ENCODE measurements around the gene POGLUT2.
"Not testable (repeated sequence)": the region's sequence is repeated elsewhere in the genome, so short reads cannot be mapped to it uniquely, and the experiment has no call there.

Gene POGLUT2

DNA sequence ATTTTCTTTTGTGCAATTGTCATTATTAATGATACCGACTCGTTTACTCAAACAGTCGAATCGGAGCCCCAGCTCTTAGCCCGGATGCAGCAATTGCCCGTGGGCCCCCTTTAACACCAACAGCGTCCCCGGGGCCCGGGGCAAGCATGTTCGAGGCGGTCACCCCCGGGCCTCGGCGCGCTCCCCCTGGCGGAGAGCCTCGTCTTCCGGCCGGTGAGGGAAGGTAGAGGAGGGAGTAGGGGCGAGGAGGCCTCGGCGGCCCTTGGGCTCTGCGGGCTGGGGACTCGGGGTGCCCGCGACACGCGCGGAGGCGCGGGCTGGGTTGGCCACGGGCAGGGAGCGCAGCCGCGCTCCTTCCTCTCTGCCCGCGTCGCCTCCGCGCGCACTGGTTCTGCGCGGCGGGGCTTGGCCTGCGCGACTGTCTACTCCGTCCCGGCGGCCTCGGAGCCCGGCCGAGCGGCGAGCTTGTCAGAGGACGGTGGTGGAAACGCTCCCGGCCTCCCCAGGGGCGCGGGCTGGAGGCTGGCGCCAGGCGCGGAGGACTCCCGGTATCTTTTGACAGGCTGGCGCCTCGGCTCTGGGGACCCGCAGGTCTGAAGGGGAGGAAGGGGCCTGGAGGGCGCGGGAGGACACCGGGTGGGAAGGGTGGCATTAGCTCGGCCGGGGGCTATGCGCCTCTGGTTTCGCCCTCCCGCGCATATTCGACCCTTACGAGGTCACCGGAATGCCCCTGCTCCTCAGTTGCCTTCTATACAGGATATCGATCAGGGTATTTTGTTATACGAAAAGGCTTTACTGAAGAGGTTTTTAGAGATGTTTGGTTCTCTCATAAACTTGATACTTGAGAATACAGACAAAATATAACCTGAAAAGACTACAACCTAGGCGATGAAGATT is 1.6 kb upstream of the POGLUT2 start:
- peak; percentile 85 for DNase-seq

DNA sequence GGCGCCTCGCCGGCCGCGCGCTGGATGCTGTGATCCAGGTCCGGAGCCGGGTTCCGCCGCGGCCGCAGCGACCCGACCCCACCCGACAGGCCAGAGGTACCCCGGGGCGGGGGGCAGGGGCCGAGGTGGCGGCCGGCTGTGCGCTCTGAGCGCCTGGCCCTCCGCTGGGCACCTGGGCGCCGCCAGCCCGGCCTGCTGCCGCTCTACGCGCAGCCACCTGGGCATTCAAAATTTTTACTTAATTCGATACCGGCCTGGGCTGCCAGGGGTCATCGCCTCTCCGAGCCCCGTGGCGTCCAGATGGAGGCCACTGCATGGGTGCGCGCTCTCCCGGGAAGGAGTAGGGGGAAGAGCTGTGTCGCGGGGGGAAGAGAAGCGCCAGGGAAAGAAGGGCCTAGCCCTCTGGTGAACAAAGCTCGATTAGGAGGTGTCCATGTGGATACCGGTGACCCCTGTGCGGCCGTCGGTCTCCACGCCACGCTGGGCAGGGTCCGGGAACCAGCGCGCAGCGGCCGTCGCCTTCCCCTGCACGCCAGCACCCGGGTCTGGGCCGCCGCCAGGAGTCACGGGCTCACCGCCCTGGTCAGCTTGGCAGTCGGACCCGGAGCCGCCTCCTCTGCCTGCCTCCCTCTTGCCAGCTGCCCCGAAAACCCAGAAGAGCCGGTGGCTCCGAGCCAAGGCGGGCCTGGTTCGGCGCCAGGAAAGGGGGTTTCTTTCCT is 809 bp upstream of the POGLUT2 start:
- peak; percentile 18 for DNase-seq

DNA sequence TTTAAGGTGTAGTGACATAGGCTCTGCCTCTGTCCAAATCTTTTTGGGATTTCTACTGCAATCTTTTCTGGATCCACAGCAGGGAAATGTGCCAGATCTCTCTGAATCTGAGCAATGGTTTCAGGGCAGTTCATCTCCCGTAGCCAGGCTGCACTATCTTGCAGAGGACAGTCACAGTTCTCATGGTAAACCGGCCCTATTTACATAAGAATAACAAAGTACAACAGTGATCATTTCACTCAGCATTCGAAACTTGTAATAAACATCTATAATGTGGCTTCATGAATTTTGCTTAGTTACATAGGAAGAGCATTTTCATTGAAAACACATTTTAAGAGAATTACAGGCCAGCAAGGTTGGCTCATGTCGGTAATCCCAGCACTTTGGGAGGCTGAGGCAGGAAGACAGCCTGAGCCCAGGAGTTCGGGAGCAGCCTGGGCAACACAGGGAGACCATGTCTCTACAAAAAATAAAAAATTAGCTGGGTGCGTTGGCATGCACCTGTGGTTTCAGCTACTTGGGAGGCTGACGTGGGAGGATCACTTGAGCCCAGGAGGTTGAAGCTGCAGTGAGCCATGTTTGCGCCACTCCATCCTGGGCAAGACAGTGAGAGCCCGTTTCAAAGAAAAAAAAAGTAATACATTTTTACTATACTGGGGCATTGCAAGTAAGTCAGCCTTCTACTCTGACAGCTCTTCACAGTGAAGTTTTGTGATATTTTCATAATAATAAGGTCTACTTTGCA is 5.0 kb downstream of the POGLUT2 start:
- no peak for DNase-seq

DNA sequence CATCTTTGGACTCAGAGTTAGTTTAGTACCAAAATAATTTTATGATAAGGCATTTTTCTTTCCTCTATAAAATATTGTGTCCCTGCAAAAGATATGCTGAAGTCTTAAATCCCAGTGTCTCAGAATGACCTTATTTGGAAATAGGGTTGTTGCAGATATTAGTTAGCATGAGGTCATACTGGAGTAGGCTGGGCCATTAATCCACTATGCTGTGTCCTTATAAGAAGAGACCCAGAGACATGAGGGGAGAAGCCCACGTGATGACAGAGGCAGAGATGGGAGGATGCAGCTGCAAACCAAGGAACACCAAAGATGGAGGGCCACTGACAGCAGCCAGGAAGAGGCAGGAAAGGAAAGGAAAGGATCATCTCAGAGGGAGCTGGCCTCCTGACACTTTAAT is 6.4 kb downstream of the POGLUT2 start:
- DNase-seq, result no peak

DNA sequence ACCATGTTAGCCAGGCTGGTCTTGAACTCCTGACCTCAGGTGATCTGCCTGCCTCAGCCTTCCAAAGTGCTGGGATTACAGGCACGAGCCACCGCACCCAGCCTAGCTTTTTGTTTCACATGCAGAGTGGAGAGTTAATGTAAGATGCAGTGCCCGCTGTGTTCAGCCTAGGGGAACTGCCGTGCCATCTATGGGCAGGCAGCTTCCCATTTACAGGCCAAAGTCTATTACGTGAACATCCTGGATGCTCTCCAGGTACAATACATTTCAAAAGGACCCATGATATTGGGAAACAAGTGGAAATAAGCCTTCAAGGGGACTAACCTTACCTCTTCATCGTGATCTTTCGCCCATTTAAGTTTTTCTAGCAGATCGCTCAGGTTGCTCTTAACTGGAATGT is 10.1 kb downstream of the POGLUT2 start:
- DNase-seq, result no peak

DNA sequence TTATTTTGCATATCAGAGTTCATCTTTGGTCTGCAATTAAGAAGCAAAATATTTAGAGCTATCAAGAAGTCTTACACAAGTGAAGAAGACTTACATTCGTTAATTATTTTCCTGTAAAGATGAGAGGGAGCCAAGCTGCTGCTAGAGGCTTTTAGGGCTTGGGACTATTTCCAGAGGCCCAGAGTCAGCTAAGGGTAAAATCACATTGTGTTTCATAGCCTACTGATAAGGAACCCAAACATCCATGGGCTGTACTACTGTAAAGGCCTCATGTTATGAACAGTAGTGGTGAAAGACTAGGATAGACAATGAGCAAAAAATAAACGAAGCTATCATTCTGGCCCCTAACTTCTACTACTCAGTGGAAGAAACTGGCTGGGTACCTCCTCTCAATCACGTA is 14.3 kb downstream of the POGLUT2 start:
- DNase-seq, result no peak

DNA sequence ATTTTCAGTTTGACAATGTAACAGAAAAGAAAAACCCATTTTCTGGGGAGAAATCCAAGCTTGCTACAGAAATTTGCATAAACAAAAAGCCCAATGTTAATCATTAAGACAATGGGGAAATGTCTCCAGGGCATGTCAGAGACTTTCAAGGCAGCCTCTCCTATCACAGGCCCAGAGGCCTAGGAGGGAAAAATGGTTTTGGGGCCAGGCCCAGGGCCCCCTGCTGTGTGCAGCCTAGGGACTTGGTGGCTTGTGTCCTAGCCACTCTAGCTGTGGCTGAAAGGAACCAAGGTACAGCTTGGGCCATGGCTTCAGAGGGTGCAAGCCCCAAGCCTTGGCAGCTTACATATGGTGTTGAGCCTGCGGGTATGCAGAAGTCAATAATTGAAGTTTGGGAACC is 17.2 kb downstream of the POGLUT2 start:
- DNase-seq, result no peak

DNA sequence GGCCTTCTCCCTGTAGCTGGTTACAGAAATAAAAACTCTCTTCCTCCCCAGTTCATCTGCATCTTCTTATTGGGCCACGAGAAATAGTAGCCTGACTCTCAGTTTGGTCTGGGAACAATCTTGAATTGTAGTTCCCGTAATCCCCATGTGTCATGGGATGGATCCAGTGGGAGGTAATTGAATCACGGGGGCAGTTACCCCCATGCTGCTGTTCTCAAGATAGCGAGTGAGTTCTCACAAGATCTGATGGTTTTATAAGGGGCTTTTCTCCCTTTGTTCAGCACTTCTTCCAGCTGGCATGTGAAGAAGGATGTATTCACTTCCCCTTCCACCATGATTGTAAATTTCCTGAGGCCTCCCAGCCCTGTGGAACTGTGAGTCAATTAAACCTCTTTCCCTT is 18.1 kb downstream of the POGLUT2 start:
- DNase-seq, result not testable (repeated sequence)

DNA sequence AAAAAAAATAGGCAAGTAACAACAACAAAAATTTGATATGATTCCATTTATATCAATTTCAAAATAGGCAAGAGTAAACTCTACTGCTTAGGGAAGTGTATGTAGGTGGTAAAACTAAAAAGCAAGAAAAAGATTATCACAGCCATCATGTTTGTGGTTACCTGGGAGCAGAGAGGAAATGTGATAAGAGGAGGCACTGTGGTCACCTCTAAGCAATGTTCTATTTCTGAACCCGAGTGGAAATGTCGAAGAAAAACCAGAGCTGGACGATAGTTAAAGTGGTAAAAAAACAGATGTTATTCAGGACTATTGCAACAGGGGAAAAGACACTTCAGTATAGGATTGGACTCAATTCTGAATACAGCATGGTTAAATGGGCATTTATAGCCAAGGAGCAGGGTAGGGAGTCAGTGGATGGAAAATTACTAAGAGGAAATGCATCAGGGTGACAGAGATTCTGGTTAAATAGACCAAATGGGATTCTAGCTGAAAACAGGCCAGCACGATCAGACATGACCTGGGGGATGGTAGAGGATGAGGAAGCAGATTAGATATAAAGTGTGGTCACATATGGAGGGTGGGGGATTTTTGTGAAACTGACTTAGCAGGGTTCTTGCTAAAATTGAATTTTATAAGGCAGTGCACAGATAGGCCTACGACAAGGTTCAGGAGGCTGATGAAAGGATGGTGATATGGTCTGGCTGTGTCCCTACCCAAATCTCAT is 19.2 kb downstream of the POGLUT2 start:
- DNase-seq, result no peak

DNA sequence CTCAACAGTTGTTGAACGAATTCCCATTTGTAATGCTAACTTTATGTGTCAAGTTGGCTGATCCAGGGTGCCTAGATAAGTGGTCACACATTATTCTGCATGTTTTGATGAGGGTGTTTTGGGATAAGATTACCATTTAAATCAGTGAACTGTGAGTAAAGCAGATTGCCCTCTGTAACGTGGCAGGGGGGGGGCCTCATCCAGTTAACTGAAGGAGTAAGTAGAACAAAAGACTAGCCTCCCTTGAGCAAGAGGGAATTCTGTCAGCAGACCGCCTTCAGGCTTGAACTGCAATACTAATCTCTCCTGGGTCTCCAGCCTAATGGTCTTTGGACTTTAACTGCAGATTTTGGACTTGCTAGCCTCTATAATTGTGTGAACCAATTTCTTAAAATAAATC is 21.0 kb downstream of the POGLUT2 start:
- DNase-seq, result no peak

DNA sequence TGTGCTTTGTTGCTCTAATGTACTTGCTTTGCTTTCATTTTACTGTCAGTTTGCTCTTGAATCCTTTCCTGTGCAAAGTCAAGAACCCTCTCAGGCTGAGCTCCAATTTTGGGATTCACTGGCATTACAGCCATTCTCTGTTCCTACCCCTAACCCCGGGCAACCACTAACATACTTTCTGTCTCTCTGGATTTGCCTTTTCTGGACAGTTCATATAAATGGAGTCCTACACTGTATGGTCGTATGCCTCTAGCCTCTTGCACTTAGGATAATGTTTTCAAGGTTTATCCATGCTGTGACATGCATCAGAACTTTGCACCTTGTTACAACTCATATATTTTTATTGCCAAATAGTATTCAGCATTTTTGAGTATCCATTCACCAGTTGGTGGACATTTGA is 22.5 kb downstream of the POGLUT2 start:
- DNase-seq, result no peak

DNA sequence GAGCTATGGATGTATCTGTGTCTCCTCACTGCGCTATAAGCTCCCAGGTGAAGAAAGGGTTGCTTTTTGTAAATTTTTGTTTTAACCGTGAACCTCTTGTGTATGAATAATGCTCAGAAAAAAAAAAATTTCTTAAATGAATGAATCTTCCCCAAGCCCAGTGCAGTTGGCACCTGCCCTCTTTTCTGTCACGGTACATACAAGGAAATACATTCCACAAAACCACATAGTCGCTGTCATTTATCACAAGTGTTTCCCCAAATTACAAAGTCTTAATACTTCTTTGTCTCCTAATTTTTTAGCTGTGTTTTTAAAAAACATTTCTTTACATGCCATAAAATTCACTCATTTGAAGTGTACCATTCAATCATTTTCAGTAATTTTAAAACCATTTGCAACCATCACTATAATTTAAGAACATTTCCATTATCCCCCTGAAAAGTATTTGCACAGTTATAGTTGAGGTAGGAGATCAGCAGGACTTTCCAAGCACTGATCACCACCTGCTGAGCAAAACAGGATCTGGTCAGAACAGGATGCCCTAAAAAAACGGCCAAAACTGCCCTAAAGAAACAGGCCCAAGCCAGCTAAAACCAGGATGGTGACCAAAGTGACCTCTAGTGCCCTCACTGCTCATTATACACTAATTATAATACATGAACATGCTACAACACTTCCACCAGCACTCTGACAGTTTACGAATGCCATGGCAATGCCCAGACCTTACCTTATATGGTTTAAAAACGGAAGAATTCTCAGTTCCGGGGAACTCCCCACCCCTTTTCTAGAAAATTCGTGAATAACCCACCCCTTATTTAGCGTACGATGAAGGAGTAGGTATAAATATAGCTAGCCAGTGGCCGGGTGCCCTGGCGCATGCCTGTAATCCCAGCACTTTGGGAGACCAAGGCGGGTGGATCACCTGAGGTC is 23.9 kb downstream of the POGLUT2 start:
- no peak for DNase-seq

DNA sequence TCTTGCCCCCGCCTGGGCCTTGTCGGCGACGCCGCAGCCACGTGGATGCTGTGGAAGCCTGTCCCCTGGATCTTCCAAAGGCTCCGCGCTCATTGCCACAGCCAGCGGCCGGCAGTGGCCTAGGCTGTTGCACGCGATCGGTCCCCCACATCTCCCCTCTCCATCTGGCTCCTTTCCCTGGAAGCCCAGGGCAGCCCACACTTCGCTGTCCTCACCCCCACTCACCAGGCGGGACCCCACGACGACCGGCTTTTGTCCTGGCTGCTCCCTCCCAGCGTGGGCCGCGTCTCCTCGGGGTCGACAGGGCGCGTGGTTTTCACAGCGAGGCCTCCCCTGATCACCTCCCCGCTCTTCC is 24.6 kb downstream of the POGLUT2 start:
- no peak for DNase-seq

DNA sequence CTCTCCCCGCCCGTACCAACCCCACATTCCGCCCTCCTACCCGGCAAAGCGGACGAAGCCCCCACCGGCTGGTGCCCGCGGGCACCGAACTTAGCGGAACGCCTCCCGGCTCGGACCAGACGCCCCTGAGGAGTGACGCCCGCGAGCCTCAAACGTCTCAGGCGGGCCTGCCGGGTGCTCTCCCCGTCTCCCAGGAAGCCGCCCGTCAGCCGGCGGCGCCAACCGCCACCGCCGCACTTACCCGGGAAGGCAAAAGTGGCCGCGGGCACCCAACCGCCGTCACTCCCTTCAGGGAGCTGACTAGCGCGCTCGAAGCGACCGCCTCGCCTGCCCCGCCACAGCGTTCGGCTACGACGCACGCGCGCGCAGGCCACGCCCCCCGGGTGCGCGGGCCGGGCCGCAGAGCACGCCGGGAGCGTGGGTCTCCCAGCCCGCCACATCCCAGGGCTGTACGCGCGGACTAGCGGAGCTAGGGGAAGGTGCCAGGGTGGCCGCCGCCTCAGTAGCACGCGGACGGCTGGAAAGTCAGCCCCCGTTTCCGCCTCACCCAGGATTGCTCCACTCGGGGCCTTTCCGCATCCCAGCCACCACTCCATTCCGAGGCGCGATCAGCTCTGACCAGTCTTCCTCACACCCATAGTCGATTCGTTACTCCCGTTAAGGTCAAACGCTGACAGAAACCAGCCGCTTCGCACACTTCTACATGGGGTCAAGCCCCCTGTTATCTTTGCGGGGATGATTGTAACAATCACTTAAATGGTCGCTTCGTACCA is 25.1 kb downstream of the POGLUT2 start, which contains the start of gene TEX30:
Gene TEX30 (minus strand): TSS at position 346 of the 773 bp plus-strand sequence. CDS start 3,760 bp downstream, outside the sequence.
- peak; percentile 88 for DNase-seq

DNA sequence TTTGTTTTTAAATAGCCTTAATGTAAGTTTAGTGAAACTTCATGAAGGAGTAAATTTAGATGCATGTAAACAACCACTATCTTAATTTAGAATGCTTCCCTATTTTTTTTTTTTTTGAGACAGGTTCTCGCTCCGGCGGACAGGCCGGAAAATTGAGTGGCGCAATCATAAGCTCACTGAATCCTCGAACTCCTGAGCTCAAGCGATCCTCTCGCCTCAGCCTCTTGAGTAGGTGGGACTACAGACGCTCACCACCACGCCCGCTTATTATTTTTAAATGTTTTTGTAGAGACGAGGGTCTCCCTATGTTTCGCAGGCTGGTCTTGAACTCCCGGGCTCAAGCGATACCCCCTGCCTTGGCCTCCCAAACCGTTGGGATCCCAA is 26.7 kb downstream of the POGLUT2 start:
- no peak for DNase-seq

DNA sequence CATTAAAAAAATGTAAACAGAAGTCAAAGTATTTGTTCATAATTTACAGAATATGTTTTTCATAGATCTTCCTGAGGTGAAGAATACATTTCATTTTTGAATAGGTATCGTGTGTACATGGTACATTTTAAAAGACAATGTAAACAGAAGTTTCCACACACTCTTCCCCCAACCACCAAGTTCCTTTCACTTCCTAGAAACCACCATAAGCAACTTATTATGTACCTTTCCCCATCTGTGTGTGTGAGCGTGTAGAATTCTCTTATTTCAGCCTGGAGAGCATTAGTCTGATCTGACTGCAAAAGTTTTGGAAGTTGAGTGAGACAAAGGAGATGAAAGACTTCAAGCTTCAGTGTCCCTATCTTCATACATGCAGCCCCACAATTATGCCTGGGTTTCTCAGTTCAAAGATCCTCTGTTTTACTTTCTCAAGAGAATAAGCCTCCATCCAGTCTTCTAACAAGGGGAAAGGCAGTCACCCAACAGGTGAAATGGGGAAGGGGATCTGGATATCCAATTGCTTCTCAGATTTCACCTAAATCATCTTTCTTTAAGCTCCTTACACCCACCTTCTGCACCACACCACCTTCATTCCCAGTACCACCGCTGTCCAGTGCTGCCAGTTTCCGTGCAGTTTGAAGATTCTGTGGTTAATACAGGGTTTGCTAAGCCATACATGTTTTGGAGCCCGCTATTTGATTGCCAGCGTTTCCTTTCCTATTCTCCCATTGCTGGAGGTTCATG is 27.3 kb downstream of the POGLUT2 start:
- DNase-seq, result no peak

DNA sequence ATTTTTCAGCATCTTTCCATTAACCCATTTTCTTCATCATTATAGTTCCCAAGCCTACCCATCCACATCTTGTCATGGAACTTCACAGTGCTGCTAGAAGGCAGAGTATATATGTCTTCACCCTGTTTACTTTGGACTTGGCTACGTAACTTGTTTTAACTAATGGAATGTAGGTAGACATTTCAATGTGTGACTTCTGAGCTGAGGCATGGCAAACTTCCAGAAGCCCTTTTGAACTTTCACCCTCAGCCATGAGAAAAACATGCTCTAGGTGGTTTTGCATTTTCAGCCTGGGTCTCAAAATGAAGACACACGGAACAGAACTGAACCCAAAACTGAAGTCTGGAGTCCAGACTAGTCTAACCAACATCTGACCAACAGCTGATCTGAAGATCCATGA is 28.3 kb downstream of the POGLUT2 start:
- no peak for DNase-seq

DNA sequence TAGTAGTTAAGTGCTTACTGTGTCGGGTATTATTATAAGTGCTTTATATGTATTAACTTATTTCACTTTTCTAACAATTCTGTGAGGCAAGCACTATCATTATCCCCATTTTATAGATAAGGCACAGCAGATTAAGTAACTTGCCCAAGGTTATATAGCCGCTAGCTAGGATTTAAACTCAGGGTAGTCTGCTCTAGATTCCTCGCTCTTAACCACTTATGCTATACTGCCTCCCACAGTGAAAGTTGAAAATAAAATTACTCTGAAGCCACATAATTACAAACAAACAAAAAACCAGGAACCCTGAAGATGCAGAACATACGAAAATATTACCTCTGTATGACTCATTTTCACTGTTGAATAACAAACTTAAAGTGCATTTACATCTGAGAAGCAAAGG is 29.1 kb downstream of the POGLUT2 start:
- no peak for DNase-seq

DNA sequence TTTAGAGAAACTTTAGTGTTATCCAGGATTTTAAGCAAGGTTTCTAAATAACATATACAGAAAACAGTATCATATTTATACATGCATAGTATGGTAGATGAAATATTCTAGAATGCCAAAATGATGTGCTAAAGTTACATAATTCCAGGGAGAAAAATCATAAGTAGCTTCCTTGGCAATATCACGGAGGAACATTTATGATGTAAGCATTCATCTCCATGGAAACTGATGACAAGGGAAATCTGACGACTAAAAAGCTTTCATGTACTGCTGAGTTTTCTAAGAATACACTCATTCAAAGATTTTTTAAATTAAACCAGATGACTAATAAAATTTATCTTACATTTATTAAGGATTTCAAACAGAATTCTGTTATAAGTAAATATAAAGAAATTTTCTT is 29.9 kb downstream of the POGLUT2 start:
- DNase-seq, result no peak

DNA sequence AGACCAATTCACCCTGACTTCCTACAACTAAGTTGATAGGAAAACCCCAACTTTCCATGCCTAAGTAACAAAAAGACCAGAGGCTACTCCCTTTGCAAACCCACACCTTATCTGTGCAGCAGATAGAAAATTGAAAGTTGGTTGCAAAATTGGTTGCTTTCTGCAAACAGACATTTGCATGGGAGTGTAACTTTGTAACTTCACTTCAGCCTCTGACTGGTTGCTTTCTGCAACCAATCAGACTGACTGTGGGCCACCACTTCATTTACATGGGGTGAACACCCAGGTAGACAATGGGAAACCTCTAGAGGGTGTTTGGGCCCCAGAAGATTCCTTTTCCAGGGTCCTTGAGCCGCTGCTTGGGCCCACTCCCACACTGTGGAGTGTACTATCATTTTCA is 35.0 kb downstream of the POGLUT2 start:
- DNase-seq, result no peak
